Embryonic facial prominence (tissue), 1 donor: ENCODE results near the gene SNTB2.
"Not testable (repeated sequence)": the region's sequence is repeated elsewhere in the genome, so short reads cannot be mapped to it uniquely, and the experiment has no call there.

ENCODE experiments used
- DNase-seq: peaks from one replicate; pipeline ENCODE4 v3.0.0-alpha.2; 2016; ENCODE audit errors: extremely low spot score

SNTB2 gene

DNA sequence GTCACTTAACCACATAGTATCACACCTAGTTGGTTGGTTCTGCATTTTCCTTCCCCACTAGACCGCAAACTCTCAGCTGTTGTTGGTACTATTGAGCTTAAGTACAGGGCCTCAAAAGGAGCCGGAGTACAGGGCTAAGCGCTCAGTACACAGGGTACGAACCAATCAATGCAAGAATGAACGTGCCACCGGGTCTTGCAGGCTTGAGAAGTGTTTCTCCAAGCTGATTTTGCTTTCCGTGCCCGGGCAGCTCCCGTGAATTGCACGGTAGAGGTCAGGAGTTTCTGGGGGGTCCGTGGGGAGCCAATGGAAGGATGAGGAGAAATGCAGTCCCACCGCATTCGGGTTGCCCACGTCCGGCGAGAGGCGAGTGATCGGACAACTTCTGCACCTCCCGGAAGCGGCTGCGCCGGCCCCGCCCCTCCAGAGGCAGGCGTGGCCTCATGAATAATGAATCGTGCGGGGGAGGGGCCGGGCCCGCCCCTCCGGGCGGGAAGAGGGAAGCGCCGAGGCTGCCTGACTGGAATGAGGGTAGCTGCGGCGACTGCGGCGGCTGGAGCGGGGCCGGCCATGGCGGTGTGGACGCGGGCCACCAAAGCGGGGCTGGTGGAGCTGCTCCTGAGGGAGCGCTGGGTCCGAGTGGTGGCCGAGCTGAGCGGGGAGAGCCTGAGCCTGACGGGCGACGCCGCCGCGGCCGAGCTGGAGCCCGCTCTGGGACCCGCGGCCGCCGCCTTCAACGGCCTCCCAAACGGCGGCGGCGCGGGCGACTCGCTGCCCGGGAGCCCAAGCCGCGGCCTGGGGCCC lies at the start of gene SNTB2:
Gene SNTB2, plus strand, starts transcription at position 523 of the 804 bp plus-strand sequence. Its CDS starts 3 bp downstream, at position 526.
- peak; percentile 61 for DNase-seq

DNA sequence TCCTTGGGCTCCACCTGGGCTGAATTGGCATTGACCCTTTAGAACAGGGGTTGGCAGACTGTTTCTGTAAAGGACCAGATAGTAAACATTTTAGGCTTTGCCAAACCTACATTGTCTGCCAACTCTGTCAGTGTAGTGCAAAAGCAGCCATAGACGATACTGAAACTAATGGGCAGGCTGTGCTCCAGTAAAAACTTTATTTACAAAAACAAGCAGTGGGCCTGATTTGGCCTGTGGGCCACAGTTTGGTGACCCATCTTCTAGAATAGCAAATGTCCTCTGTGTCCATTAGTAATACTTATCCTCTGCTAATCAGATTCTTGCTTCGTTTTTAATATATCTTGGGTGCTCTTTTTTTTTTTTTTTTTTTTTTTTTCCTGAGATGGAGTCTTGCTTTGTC lies 48.4 kb upstream of the SNTB2 start:
- no peak for DNase-seq

DNA sequence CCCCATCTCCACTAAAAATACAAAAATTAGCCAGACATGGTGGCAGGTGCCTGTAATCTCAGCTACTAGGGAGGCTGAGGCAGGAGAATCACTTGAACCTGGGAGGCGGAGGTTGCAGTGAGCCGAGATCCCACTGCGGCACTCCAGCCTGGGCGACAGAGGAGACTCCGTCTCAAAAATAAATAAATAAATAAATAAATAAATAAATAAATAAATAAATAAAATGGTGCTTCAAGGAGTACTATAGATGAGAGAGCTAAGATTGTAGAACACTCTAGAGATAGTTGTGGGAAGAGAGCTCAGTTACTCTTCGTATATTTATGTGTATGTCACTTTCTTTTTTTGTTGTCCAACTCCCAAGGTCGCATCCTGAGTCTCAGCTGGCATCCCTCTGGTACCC lies 47.5 kb upstream of the SNTB2 start:
- DNase-seq, result not testable (repeated sequence)

DNA sequence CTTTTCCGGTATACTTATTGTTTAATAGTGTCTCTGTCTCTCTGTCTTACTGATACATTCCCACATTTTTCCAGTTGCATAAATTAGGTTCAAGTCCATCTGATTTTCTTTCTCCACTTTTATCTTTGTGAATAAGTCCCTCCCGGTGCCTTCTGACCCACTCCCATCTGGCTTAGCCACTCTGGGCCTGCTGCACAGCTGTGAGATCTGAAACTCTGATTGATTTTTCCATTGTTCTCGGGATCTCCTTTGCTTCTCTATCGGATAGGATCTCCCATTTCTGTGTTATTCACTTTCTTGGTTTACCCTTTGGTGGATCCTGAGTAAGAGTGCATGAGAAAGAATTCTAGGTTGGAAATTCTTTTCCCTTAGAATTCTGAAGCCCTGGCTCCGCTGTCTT lies 46.0 kb upstream of the SNTB2 start:
- no peak for DNase-seq

DNA sequence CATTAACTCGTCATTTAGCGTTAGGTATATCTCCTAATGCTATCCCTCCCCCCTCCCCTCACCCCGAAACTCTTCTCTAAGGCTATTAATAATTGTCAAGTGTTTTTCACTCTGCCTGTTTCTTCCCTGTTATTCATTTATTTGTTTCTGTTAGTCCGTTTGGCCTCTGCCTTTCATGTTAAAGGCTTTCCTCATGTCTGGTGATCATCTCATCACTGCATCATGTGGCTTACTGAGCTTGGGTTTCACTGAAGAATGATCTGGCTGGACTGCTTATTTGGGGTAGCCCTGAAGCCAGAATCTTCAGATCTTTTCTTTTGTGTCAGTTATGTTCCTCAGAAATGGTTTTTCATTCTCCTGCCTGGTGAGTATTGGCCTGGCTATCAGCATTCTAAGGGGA lies 45.0 kb upstream of the SNTB2 start:
- DNase-seq, result no peak

DNA sequence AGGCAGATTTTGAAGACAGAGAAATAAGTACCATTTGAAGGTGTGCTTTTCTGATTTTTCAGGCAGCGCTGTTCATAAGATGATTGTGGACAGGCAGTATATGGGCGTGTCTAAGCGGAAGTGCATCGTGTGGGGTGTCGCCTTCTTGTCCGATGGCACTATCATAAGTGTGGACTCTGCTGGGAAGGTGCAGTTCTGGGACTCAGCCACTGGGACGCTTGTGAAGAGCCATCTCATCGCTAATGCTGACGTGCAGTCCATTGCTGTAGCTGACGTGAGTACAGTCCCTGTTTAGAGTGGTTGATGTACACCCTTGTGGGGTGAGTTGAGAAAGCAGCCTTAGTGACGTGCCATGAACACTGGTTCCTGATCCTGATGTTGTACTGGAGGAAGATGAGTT lies 43.8 kb upstream of the SNTB2 start:
- no peak for DNase-seq

DNA sequence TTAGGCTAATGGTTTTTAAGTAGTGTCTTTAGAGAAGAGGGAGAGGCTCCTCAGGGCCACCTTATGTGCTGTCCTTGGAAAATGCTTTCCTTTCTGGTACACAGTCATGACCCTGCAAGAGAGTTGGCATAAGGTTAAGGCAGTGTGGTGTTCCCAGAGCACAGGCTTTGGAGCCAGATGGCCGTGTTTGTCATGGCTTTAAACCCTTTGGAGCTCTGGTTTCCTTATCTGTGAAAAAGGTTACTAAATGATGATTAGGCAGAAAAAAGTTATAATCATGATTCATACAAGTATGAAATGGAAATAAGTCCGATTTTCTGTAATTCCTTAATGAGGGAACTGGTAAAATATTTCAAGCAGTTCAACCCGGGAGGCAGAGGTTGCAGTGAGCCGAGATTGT lies 41.3 kb upstream of the SNTB2 start:
- no peak for DNase-seq

DNA sequence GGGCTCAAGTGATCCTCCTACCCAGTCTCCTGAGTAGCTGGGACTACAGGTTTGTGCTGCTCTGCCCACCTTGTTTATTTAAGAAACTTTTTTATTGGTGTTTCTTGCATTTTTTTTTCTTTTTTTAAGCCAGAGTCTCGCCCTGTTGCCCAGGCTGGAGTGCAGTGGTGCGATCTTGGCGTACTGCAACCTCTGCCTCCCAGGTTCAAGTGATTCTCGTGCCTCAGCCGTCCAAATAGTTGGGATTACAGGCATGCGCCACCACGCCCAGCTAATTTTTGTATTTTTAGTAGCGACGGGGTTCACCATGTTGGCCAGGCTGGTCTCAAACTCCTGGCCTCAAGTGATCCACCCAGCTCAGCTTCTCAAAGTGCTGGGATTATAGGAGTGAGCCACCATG lies 37.3 kb upstream of the SNTB2 start:
- DNase-seq, result not testable (repeated sequence)

DNA sequence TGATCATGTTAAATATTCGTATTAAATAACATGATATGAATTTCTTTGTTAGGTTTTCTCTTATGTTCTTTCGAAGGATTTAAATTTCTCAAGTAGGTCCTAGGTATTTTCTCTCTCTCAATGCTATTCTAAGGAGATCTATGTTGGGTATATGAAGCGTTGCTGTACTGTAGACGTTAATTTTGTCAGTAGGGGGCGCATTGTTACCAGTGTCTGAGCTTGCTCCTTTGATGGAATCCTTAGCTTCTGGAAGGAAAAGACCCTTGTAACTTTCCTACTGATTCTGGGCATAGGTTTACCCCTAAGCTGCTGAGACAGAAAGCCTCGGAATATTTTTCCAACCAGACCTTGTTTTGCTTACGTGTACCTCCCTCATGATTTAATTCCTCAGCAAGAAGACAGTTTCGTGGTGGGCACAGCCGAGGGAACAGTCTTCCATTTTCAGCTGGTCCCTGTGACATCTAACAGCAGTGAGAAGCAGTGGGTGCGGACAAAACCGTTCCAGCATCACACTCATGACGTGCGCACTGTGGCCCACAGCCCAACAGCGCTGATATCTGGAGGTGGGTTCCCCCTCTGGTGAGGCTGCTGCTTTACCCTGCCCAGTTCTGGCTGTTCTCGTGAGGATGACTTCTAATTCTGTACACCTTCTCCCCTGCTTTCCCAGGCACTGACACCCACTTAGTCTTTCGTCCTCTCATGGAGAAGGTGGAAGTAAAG lies 36.7 kb upstream of the SNTB2 start:
- peak; percentile 67 for DNase-seq

DNA sequence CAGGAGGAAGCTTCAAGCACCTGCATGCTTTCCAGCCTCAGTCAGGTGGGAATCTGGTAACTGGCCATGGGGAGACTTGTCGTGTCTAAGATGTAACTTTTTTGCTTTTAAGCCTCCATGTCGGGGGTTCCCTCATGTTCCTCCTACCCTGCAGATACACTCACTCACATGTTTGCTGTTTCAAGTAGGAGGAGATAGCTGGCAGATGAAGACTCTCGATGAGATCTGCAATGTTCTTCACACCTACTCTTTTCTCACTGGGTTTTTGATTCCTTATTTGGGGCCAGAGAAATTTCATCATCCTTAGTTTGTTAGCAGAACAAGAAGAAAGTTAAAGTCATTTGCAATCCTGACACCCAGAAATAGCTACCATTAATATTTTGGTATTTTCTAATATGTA lies 29.8 kb upstream of the SNTB2 start:
- no peak for DNase-seq

DNA sequence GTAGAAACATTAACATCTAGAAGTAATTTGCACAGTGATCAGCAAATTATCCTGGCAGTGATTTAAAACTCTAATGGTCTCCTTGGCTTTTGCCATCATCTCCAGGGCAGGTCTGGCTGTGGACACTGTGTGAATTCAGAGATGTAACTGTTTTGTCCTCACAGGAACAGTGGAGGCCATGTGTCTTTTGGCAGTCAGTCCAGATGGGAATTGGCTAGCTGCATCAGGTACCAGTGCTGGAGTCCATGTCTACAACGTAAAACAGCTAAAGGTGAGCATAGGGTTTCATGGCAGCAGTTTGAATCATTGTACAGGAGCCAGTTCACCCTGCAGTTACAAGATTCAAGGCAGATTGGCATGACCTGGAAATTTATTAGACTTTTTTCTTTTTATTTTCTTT lies 26.8 kb upstream of the SNTB2 start:
- no peak for DNase-seq

DNA sequence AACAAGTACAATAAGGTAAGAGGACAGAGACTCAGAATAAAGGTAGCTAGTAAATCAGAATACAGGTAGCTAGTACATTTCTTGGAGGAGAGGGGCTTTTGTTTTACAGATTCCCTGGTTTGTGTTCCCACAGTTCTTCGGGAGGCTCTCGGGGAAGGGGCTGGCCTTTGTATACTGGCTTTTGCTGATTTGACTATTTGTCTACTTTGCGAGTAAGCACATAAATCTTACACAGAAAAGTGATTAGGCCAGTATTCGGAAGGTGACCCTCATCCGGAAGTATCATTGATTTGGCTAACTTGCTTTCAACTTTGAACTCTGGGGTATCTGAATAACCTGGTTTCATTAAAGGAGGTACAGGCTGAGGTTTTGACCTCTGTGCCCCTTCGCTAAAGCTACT lies 21.4 kb upstream of the SNTB2 start:
- no peak for DNase-seq

DNA sequence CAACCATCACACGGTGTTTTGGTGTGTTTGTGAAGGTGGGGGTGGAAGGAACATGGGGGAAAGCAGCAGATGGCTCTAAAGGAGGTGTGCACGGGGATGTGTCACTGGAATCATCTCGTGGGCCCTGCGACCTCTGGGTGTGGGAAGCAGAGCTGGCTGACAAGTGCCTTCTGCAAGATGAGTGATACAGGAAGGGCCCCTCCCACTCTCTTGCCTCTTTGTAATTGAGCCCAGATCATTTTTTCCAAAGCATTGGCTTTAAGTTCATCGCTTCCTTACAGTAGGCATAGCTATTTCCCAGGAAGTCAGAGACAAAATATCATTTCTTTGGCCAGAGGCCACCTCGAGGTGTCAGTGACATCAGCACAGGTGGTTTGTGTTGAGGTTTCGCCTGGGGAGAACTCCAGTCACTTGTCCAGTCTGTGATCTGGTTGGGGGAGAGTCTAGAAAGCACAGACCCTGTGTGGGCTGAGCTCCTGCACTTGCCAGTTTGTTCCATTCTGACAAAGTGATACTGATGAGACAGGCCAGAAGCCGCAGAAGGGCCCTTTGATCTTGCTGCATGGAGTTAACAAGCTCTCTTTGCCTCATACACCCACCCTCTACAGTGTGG lies 20.6 kb upstream of the SNTB2 start:
- no peak for DNase-seq

DNA sequence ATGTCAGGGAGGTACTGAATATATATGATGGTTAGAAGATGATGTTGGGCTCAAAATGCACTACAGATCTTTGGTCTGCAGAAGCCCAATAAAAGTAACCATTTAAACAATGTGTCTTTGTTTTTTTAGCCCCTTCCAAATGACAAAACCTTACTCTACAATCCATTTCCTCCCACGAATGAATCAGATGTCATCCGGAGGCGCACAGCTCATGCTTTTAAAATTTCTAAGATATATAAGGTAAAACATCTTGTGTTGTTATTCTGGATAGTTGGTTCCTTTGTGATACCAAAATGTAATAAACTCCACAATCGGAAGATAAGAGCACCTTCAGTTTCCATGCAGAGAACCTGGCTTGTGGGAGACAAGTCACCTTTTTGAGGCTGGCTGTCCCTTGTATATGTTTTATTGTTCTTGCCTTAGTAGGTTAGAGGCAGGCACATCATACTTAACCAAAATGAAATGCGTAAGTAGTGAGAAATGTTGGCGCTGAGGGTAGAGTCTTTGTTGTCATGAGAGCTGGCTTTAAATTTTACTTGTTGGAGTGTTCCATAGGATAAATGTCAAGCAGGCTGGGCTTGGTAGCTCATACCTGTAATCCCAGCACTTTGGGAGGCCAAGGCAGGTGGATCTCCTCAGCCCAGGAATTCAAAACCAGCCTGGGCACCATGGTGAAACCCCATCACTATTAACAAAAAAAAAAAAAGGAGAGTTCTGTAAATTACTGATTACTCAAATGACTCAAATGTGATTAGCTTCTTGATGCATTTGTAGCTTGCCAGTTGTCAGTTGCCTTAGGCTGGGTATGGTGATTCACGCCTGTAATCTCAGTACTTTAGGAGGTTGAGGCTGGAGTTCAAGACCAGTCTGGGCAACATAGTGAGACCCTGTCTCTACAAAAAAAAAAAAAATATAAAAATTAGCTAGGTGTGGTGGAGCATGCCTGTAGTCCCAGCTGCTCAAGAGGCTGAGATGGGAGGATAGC lies 19.7 kb upstream of the SNTB2 start:
- no peak for DNase-seq

DNA sequence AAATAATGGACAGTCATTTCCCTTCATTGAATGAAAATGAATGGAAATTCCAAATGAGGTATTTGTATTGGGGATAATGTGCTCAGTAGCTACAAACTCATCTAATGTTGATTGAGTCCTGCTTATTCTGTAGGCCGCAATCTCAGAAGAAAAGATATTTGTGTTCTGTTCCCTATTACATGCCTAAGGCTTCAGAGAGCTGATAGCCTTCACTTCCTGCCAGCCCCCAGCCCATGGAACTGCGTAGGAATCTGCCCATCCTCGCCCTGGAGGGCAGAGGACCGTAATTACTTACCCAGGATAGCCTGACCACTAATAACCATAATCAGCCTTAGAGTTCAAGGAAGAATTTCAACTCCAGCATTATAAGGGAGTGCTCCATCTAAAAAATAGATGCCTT lies 17.9 kb upstream of the SNTB2 start:
- no peak for DNase-seq

DNA sequence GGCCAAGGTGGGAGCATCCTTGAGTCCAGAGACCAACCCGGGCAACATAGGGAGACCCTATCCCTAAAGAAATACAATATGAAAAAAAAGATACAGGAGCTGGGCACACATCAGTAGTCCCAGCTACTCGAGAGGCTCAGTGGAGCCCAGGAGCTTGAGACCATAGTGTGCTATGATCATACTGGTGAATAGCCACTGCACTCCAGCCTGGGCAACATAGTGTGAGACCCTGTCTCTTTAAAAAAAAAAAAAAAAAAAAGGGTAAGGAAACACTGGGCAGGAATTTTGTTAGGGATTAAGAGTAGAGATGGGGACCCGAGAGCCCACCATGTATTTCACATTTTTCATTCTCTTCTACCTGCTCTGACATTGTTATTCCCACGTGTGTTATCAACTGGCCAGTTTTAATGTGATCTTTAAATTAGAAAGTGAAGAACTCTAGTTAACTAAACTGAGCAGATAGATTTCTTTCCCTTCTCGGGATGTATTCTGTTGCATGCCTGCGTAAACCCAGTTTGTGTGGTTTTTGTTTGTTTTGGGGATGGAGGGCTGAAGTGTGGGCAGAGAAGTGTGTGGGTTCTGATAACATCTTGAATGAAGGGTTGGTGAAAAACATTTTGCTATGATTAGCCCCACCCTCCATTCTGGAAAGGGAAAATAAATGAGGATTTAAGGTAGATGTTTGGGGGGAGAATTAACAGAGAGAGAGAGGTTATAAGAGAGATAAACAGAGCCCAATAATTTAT lies 17.2 kb upstream of the SNTB2 start:
- DNase-seq, result no peak

DNA sequence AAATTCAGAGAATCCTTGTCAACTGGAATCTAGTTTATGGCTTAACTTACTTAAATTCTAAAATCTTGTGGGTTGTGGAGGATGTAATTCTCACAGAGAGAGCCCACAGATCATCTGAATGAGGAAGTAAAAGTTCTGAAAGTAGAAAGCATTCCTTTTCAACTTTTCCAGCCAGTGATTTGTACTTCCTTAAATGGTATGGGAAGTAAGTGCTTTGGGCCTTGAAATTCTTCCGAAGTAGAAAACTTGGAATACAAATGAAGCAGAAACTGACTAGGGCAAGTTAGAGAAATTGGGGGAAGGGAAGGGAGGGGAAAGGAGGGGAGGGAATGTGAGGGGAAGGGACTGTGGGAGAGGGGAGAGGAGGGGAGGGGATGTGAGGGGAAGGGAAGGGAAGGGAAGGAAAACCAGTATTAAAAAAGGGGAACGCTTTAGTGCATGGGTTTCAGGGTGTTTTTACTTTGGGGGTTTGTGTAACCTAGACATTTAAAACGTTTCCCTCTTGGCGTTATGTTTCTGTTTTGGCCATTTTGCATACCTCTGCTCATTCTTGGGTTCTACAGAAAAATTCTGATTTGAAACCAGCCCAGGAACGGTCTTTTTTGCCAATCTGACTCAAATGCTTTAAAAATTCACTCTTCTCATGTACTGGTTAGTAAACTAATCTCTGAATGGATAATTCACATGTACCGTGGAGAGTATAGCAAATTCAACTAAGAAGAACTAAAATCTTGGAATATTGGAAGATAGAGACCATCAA lies 15.5 kb upstream of the SNTB2 start:
- DNase-seq, result peak; percentile 31

DNA sequence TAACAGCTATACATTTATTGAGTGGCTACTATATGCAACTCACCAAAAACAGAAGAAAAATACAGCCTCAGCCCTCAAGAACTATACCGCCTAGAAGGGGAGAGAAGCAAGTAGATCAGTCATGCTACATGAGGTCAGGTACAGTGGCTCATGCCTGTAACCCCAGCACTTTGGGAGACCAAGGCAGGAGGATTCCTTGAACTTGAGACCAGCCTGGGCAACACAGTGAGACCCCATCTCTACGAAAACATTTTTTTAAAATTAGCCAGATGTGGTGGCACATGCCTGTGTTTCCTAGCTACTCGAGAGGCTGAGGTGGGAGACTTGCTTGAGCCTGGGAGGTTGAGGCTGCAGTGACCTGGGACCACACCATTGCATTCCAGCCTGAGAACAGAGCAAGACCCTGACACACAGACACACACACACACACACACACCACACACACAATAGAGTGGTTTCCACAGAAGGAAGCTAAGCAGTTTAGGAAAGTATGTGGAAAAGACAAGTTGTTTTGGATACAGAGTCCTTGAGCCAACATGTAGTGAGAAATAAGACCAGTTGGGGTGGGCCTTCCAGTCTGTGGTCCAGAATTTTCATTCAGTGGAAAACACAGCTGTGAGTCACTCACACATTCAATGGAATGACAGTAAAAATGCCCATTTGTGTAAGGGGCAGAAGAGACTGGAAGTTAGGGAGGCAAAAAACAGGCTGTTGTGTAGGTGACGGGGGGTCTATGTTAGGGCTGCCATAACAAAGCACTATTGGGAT lies 10.7 kb upstream of the SNTB2 start:
- DNase-seq, result no peak

DNA sequence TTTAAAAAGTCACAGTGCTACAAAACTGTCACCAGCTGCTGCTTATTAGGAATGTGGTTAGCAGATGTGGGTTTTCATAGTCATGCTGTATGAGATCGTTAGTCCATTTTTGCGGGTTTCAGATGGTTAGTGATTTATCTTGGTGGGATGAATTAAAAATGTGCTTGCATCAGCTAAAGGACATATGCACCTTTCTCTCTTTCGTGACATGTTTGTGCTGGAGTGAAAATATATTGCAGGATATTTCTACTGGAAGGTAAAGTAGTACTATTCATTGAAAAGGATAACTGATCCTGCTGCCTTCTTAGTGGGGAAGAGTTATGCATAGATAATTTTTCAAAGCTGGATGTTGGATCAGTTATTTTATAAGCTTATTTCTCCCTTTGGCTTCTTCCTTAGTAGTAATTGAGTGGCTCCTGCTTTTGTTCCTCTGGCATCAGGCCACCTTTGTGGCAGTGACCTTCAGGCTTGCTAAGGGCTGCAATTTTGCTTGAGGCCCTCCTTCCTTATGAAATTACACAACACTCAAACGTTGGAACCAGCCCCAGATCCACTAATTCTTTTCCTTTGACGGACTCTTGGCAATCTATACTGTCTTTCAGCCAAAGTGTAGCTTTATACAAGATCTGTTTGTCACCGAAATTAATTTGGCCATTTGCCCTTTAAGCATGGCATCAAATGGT lies 7.5 kb upstream of the SNTB2 start:
- DNase-seq, result no peak
